T-helper 2 cell treated with Interferon-gamma antibody and Interleukin-4, amounts not matched to agents 5 μg/mL and 100 μg/mL, for 36 hours (primary cell): ENCODE data around the gene SEMA4D.

Experiments
- DNase-seq: peaks from one replicate; pipeline ENCODE4 v3.0.0; 2021; ENCODE audit warnings: low spot score
- H3K27ac Mint-ChIP-seq: one replicate; pipeline ENCODE4 v1.8.0; 2021; ENCODE audit warnings: mild to moderate bottlenecking, mixed read lengths
- H3K27me3 Mint-ChIP-seq: one replicate; pipeline ENCODE4 v1.8.0; 2021; ENCODE audit warnings: low read depth, mixed read lengths
- H3K36me3 Mint-ChIP-seq: one replicate; pipeline ENCODE4 v1.8.0; 2021; ENCODE audit warnings: low read depth, mixed read lengths
- H3K4me1 Mint-ChIP-seq: one replicate; pipeline ENCODE4 v1.8.0; 2021; ENCODE audit warnings: low read depth, mixed read lengths
- H3K4me3 Mint-ChIP-seq: one replicate; pipeline ENCODE4 v1.8.0; 2022; ENCODE audit warnings: mild to moderate bottlenecking, moderate library complexity, mixed read lengths
- H3K9me3 Mint-ChIP-seq: one replicate; pipeline ENCODE4 v1.8.0; 2021; ENCODE audit warnings: mixed read lengths

The SEMA4D gene

DNA sequence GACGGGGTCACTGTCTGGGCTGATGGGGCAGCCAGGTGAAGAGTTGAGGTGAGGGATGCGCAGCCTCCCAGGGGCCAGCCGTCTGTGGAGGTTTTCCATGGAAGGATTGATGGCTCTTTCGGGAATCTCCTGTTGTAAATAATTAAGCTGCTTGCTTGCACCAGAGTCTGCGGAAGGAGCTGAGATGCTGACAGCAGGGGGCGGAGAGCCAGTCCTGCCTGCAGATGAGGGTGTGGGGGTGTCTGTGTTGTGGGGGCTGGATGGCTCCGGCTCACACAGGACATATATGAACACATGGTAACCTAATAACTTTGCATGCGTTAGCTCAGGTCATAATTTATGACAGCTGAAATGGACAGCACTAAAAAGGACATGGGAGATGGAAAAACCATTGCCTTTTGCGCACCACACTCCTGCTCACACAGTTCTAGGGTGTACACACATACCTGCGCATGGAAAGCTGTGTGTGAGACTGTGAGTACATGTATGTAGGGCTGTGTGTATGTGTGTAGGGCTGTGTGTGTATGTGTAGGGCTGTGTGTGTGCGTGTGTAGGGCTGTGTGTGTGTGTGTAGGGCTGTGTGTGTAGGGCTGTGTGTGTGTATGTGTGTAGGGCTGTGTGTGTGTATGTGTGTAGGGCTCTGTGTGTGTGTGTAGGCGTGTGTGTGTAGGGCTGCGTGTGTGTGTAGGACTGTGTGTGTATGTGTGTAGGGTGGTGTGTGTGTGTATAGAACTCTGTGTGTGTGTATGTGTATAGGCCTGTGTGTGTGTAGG, 36.8 kb upstream of the SEMA4D start:
- no peaks in the 10 kb centered on the region for H3K9me3 Mint-ChIP-seq
- no peaks in the 10 kb centered on the region for H3K27me3 Mint-ChIP-seq
- no peak for DNase-seq
- H3K4me3 Mint-ChIP-seq = peak overlapping the region; percentile 52
- H3K4me1 Mint-ChIP-seq = peaks cover 88% of the 10 kb centered on the region
- H3K27ac Mint-ChIP-seq = peak overlapping the region; percentile 95
- peaks cover 2% of the 10 kb centered on the region for H3K36me3 Mint-ChIP-seq

GRCh38 chr9:89533411-89534095, 35.6 kb upstream of the SEMA4D start:
- H3K27me3 Mint-ChIP-seq = no peaks in the 10 kb centered on the region
- H3K27ac Mint-ChIP-seq = peak overlapping the region; percentile 74
- no peaks in the 10 kb centered on the region for H3K9me3 Mint-ChIP-seq
- DNase-seq = no peak
- no peak overlapping the region for H3K4me3 Mint-ChIP-seq
- H3K36me3 Mint-ChIP-seq = peaks cover 2% of the 10 kb centered on the region
- peaks cover 90% of the 10 kb centered on the region for H3K4me1 Mint-ChIP-seq

DNA sequence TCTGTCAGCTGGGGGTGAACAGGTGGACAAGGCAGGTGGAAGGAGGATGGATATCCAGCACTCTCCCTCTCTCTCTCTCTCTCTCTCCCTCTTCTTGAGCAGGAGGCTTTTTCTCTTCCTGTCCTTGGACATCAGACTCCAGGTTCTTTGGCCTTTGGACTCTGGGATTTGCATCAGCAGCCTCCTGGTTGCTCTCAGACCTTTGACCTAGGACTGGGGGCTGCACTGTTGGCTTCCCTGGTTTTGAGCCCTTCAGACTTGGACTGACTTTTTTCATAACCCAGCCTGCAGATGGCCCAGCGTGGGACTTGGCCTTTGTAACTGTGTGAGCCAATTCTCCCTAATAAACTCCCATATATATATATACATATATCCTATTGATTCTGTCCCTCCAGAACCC, 35.0 kb upstream of the SEMA4D start:
- no peak for DNase-seq
- H3K4me1 Mint-ChIP-seq = peaks cover 90% of the 10 kb centered on the region
- H3K9me3 Mint-ChIP-seq = peaks cover 3% of the 10 kb centered on the region
- H3K36me3 Mint-ChIP-seq = peaks cover 5% of the 10 kb centered on the region
- H3K27ac Mint-ChIP-seq = peak overlapping the region; percentile 71
- no peaks in the 10 kb centered on the region for H3K27me3 Mint-ChIP-seq
- no peak overlapping the region for H3K4me3 Mint-ChIP-seq

- H3K27me3 Mint-ChIP-seq = no peaks in the 10 kb centered on the region
- peak overlapping the region; percentile 71 for H3K27ac Mint-ChIP-seq
- peak; percentile 51 for DNase-seq
- no peak overlapping the region for H3K4me3 Mint-ChIP-seq
- H3K9me3 Mint-ChIP-seq = peaks cover 8% of the 10 kb centered on the region
- peaks cover 90% of the 10 kb centered on the region for H3K4me1 Mint-ChIP-seq
- peaks cover 5% of the 10 kb centered on the region for H3K36me3 Mint-ChIP-seq
Observed at GRCh38 chr9:89532478-89532877, 34.6 kb upstream of the SEMA4D start.

DNA sequence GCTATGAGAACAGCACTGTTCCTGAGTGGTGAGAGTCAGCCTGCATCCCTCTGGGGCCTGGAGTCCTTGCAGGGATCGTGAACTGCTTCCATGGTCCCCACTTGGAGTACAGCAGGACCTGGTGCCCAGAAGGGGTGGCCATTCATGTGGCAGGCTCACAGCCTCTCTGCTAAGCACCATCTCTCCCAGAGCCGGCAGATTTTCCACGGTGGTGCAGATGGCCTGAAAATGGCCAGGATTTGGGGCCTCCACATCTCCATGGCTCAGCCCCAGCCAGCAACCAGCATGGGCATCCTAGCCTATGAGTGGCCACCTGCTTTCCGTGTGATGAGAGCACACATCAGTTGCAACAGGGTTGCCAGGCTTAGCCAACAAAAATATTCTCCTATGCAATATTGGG, 33.9 kb upstream of the SEMA4D start:
- Mint-ChIP-seq H3K4me3 (no peak overlapping the region), H3K27ac (no peak overlapping the region), H3K9me3 (peaks cover 12% of the 10 kb centered on the region)

DNA sequence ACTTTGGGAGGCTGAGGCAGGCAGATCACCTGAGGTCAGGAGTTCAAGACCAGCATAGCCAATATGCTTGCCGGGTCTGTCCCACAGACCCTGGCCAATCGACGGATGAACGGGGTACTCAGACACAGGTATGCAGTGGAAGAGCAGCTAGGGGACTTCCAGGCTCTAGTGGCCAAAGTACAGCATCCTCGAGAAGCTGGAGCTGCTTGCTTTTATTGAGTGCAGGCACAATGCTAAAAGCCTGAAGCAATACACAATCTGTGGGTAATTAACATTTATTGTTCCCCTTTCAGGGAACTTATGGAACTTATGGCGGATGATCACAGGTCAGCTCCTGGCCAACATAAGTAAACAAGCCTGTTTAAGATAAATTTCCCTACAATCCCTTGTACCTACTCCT, 32.8 kb upstream of the SEMA4D start:
- H3K4me1 Mint-ChIP-seq = peaks cover 86% of the 10 kb centered on the region
- peak overlapping the region; percentile 33 for H3K4me3 Mint-ChIP-seq
- no peak for DNase-seq
- no peaks in the 10 kb centered on the region for H3K27me3 Mint-ChIP-seq
- peak overlapping the region; percentile 62 for H3K27ac Mint-ChIP-seq
- H3K36me3 Mint-ChIP-seq = peaks cover 9% of the 10 kb centered on the region
- peaks cover 12% of the 10 kb centered on the region for H3K9me3 Mint-ChIP-seq

More for the DNA sequence above, 33.9 kb upstream of the SEMA4D start:
- H3K4me1 Mint-ChIP-seq = peaks cover 88% of the 10 kb centered on the region
- no peaks in the 10 kb centered on the region for H3K27me3 Mint-ChIP-seq
- peaks cover 8% of the 10 kb centered on the region for H3K36me3 Mint-ChIP-seq
- DNase-seq = no peak

GRCh38 chr9:89529243-89530035, 31.5 kb upstream of the SEMA4D start:
- H3K36me3 Mint-ChIP-seq = peaks cover 10% of the 10 kb centered on the region
- H3K4me1 Mint-ChIP-seq = peaks cover 88% of the 10 kb centered on the region
- no peaks in the 10 kb centered on the region for H3K27me3 Mint-ChIP-seq
- H3K9me3 Mint-ChIP-seq = peaks cover 12% of the 10 kb centered on the region
- DNase-seq = peak; percentile 24
- H3K4me3 Mint-ChIP-seq = peak overlapping the region; percentile 71
- peak overlapping the region; percentile 77 for H3K27ac Mint-ChIP-seq

DNA sequence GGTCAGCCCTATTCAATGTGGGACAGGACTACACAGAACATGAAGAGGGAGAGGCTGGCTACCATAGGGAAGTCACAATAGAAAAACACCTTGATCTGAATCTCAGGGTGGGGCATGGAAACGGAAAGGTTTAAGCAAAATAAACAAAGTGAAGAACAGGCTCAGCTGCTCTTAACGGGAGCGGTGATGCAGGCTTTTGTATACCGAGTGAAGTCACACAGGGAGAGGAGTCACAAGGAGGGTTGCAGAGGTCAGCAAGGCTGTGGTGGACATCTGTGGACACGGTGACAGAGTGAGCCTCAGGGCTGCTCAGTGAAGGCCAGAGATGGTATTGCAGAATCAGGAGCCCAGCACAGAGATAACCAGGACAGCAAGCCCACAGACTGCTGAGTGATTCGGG, 30.6 kb upstream of the SEMA4D start:
- peaks cover 12% of the 10 kb centered on the region for H3K9me3 Mint-ChIP-seq
- no peak for DNase-seq
- H3K4me3 Mint-ChIP-seq = peak overlapping the region; percentile 71
- peaks cover 88% of the 10 kb centered on the region for H3K4me1 Mint-ChIP-seq
- peak overlapping the region; percentile 80 for H3K27ac Mint-ChIP-seq
- H3K36me3 Mint-ChIP-seq = peaks cover 10% of the 10 kb centered on the region
- H3K27me3 Mint-ChIP-seq = no peaks in the 10 kb centered on the region

GRCh38 chr9:89528131-89528530, 30.2 kb upstream of the SEMA4D start:
- peak overlapping the region; percentile 71 for H3K4me3 Mint-ChIP-seq
- H3K27ac Mint-ChIP-seq = peak overlapping the region; percentile 80
- no peak for DNase-seq
- H3K36me3 Mint-ChIP-seq = peaks cover 10% of the 10 kb centered on the region
- H3K9me3 Mint-ChIP-seq = peaks cover 12% of the 10 kb centered on the region
- no peaks in the 10 kb centered on the region for H3K27me3 Mint-ChIP-seq
- peaks cover 89% of the 10 kb centered on the region for H3K4me1 Mint-ChIP-seq

DNA sequence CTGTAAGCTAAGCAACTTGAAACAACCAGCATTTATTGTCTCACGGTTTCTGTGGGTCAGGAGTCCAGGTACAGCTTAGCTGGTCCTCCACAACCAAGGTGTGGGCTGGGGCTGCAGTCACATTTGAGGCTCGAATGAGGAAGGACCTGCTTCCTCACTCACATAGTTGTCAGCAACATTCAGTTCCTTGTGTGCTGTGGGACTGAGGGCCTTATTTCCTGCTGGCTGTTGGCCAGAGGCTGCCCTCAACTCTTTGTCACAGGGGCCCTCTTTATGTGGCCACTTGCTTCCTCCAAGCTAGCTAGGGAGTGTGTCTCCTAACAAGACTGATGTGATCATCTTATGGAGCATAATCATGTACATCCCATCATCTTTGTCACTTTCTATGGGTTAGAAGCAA, 29.2 kb upstream of the SEMA4D start:
- H3K27me3 Mint-ChIP-seq = no peaks in the 10 kb centered on the region
- no peak for DNase-seq
- H3K4me3 Mint-ChIP-seq = peak overlapping the region; percentile 0
- peak overlapping the region; percentile 33 for H3K27ac Mint-ChIP-seq
- peaks cover 12% of the 10 kb centered on the region for H3K9me3 Mint-ChIP-seq
- H3K36me3 Mint-ChIP-seq = peaks cover 10% of the 10 kb centered on the region
- H3K4me1 Mint-ChIP-seq = peaks cover 88% of the 10 kb centered on the region

DNA sequence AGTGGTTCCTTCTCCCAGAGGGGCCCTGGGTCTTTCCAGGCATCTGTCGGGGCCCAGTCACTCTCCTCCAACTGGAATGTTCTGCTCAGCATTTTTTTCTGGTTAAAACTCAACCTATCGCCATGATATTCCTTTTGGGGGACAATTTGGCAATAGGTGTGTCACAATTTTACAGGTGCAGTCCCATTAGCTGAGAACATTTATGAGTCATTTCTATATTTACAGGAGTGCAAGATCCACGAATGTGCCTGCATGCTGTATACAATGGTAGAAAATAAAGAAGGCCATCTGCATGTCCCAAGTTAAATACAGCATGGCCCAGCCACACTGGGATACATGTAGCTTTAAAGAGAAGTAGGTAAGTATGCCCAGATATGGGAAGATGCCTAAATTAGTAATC, 28.8 kb upstream of the SEMA4D start:
- peak overlapping the region; percentile 26 for H3K27ac Mint-ChIP-seq
- no peaks in the 10 kb centered on the region for H3K27me3 Mint-ChIP-seq
- H3K9me3 Mint-ChIP-seq = peaks cover 12% of the 10 kb centered on the region
- H3K4me1 Mint-ChIP-seq = peaks cover 85% of the 10 kb centered on the region
- no peak for DNase-seq
- H3K4me3 Mint-ChIP-seq = no peak overlapping the region
- H3K36me3 Mint-ChIP-seq = peaks cover 10% of the 10 kb centered on the region

GRCh38 chr9:89525446-89526374, 27.8 kb upstream of the SEMA4D start:
- H3K27me3 Mint-ChIP-seq = no peaks in the 10 kb centered on the region
- H3K4me3 Mint-ChIP-seq = peak overlapping the region; percentile 14
- H3K4me1 Mint-ChIP-seq = peaks cover 85% of the 10 kb centered on the region
- DNase-seq = no peak
- H3K27ac Mint-ChIP-seq = peak overlapping the region; percentile 53
- peaks cover 9% of the 10 kb centered on the region for H3K36me3 Mint-ChIP-seq
- peaks cover 12% of the 10 kb centered on the region for H3K9me3 Mint-ChIP-seq

DNA sequence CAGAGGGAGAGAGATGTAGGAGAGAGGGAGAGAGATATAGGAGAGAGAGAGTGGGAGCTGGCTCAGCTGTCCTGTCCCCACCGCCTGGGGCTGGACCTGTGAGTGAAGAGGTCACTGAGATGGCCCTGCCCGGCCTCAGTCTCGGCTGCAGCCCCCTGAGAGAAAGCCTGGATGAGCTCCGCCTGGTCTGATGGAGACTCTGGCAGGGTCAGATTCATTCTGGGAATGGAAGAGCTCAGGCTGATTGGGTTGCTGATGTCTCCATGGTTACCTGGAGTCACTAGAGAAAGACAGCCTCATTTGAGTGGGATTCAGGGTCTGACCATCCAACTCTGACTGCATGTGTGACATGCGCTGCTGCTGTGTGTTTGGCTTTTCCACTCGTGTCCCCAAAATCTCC, 27.1 kb upstream of the SEMA4D start:
- no peak for DNase-seq
- Mint-ChIP-seq H3K27ac (peak overlapping the region; percentile 97), H3K36me3 (peaks cover 8% of the 10 kb centered on the region), H3K27me3 (no peaks in the 10 kb centered on the region), H3K4me1 (peaks cover 85% of the 10 kb centered on the region), H3K4me3 (peak overlapping the region; percentile 76), H3K9me3 (peaks cover 12% of the 10 kb centered on the region)
